Trophoblast cell (in vitro differentiated cells and primary cell): ENCODE data around the gene SSR4.

ENCODE experiments used
- DNase-seq, 2 donors: peaks; one replicate each; pipeline ENCODE4 v3.0.0-alpha.2; 2016
- H2AFZ ChIP-seq: 2 replicates; pipeline ENCODE4 v1.6.1; 2013; ENCODE audit warnings: low read length, moderate library complexity, mild to moderate bottlenecking; ENCODE audit not compliant: insufficient read depth, poor library complexity
- H2AK5ac ChIP-seq: 2 replicates; pipeline ENCODE4 v1.6.1; 2013; ENCODE audit warnings: mild to moderate bottlenecking, low read length
- H2BK120ac ChIP-seq: 2 replicates; pipeline ENCODE4 v1.6.1; 2013; ENCODE audit warnings: low read length, mild to moderate bottlenecking, moderate library complexity; ENCODE audit not compliant: insufficient read depth, poor library complexity
- H2BK12ac ChIP-seq: 2 replicates; pipeline ENCODE4 v1.6.1; 2013; ENCODE audit warnings: mild to moderate bottlenecking, low read length, moderate library complexity
- H2BK5ac ChIP-seq: 2 replicates; pipeline ENCODE4 v1.6.1; 2013; ENCODE audit warnings: low read length, low read depth, moderate library complexity, mild to moderate bottlenecking; ENCODE audit not compliant: poor library complexity
- H3K14ac ChIP-seq: 2 replicates; pipeline ENCODE4 v1.6.1; 2013; ENCODE audit warnings: mild to moderate bottlenecking, low read length
- H3K18ac ChIP-seq: 2 replicates; pipeline ENCODE4 v1.6.1; 2013; ENCODE audit warnings: mild to moderate bottlenecking, low read length
- H3K23ac ChIP-seq: 2 replicates; pipeline ENCODE4 v1.6.1; 2013; ENCODE audit warnings: low read length
- H3K27ac ChIP-seq: 2 replicates; pipeline ENCODE4 v1.5.1; 2013; ENCODE audit warnings: low read depth, mild to moderate bottlenecking, inconsistent platforms, low read length, moderate library complexity
- H3K27me3 ChIP-seq: 2 replicates; pipeline ENCODE4 v1.6.1; 2013; ENCODE audit warnings: inconsistent platforms, mild to moderate bottlenecking, low read length, moderate library complexity; ENCODE audit not compliant: insufficient read depth
- H3K36me3 ChIP-seq, 2 experiments: 1 replicate in 1 of 2; 2 replicates in 1 of 2; pipeline ENCODE4 v1.6.1; 2013; ENCODE audit warnings: low read length in 2 of 2, mild to moderate bottlenecking in 2 of 2, moderate library complexity in 1 of 2; ENCODE audit not compliant: insufficient read depth in 2 of 2, control insufficient read depth in 1 of 2
- H3K4ac ChIP-seq: 2 replicates; pipeline ENCODE4 v1.6.1; 2013; ENCODE audit warnings: low read depth, mild to moderate bottlenecking, low read length, moderate library complexity
- H3K4me1 ChIP-seq, 2 experiments: 1 replicate in 1 of 2; 2 replicates in 1 of 2; pipeline ENCODE4 v1.6.1; 2013; ENCODE audit warnings: low read length in 2 of 2, mild to moderate bottlenecking in 2 of 2, moderate library complexity in 1 of 2; ENCODE audit not compliant: insufficient read depth in 2 of 2, control insufficient read depth in 1 of 2
- H3K4me2 ChIP-seq: 2 replicates; pipeline ENCODE4 v1.6.1; 2013; ENCODE audit warnings: inconsistent platforms, mild to moderate bottlenecking, low read length, moderate library complexity
- H3K4me3 ChIP-seq: 2 replicates; pipeline ENCODE4 v1.5.1; 2013; ENCODE audit warnings: mild to moderate bottlenecking, low read depth, low read length, inconsistent platforms
- H3K79me1 ChIP-seq: one replicate; pipeline ENCODE4 v1.6.1; 2013; ENCODE audit warnings: low read length
- H3K79me2 ChIP-seq: 2 replicates; pipeline ENCODE4 v1.6.1; 2013; ENCODE audit warnings: low read length, mild to moderate bottlenecking; ENCODE audit not compliant: control insufficient read depth, insufficient read depth, poor library complexity
- H3K9ac ChIP-seq: 2 replicates; pipeline ENCODE4 v1.6.1; 2013; ENCODE audit warnings: mild to moderate bottlenecking, low read length
- H3K9me3 ChIP-seq: 2 replicates; pipeline ENCODE4 v1.6.1; 2013; ENCODE audit warnings: low read depth, mild to moderate bottlenecking, control low read depth, inconsistent platforms, low read length; ENCODE audit not compliant: insufficient read depth
- H4K12ac ChIP-seq: 2 replicates; pipeline ENCODE4 v1.6.1; 2013; ENCODE audit warnings: low read depth, mild to moderate bottlenecking, low read length, moderate library complexity
- H4K8ac ChIP-seq: 2 replicates; pipeline ENCODE4 v1.6.1; 2013; ENCODE audit warnings: low read depth, mild to moderate bottlenecking, low read length, moderate library complexity
- H4K91ac ChIP-seq: one replicate; pipeline ENCODE4 v1.6.1; 2013; ENCODE audit warnings: low read depth, mild to moderate bottlenecking, low read length, moderate library complexity
- WGBS: extraction: QIAGEN DNeasy Blood & Tissue Kit; methylation state at CpG from one replicate; pipeline ENCODE4 v1.1.7; 2013; ENCODE audit warnings: missing lambda C conversion rate; ENCODE audit not compliant: insufficient read length, insufficient coverage; ENCODE audit errors: extremely low coverage; 5-methylcytosine and 5-hydroxymethylcytosine counted together

The SSR4 gene

GRCh38 chrX:153812220-153812619 is 17.8 kb downstream of the SSR4 start:
- no peak overlapping the region for H3K4me2 ChIP-seq
- H3K4me3 ChIP-seq, result no peak overlapping the region
- H4K8ac ChIP-seq, result no peak overlapping the region
- no peaks in the 10 kb centered on the region for H3K9me3 ChIP-seq
- H3K27ac ChIP-seq, result no peak overlapping the region
- no peak overlapping the region for H3K9ac ChIP-seq
- no peak overlapping the region for H4K91ac ChIP-seq
- no peaks in the 10 kb centered on the region for H3K79me1 ChIP-seq
- no peak overlapping the region for H2BK12ac ChIP-seq
- H3K4ac ChIP-seq, result no peak overlapping the region
- H3K27me3 ChIP-seq, result no peaks in the 10 kb centered on the region
- no peaks in the 10 kb centered on the region for H3K4me1 ChIP-seq
- no peak overlapping the region for H2AFZ ChIP-seq
- DNase-seq, result no peak
- no peak overlapping the region for H2AK5ac ChIP-seq
- H2BK5ac ChIP-seq, result no peak overlapping the region
- H3K14ac ChIP-seq, result no peak overlapping the region
- no peak overlapping the region for H3K23ac ChIP-seq
- no peaks in the 10 kb centered on the region for H3K79me2 ChIP-seq
- no peak overlapping the region for H4K12ac ChIP-seq
- no peak overlapping the region for H2BK120ac ChIP-seq
- H3K36me3 ChIP-seq, result no peaks in the 10 kb centered on the region
- H3K18ac ChIP-seq, result no peak overlapping the region
- no CpG with 5 or more reads among the region's 14 CpGs for WGBS

DNA sequence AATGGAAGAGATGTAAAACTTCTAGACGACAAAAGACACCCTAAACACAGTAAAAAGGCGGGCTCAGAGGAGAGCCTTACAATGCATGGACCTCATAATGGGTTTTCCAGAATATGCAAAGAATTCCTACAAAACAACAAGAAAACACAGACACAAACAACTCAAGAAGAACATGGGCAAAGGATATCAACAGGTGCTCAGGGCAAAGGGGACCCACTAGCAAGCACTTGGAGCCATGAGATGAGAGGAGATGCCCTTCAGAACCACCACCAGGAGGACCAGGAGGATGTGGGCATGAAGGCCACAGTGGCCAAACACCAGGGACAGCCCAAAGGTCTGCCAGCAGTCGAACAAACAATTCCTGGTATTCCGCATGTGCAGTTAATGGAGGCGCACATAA is 18.7 kb downstream of the SSR4 start:
- Histone ChIP-seq H2BK12ac (no peak overlapping the region), H3K9ac (no peak overlapping the region), H3K4me2 (no peak overlapping the region), H3K79me1 (no peaks in the 10 kb centered on the region), H3K18ac (no peak overlapping the region), H3K79me2 (no peaks in the 10 kb centered on the region), H3K27me3 (no peaks in the 10 kb centered on the region), H2BK120ac (no peak overlapping the region), H2AK5ac (no peak overlapping the region), H3K4ac (no peak overlapping the region), H3K4me3 (no peak overlapping the region), H3K4me1 (no peaks in the 10 kb centered on the region), H3K9me3 (no peaks in the 10 kb centered on the region), H4K8ac (no peak overlapping the region), H3K27ac (no peak overlapping the region), H3K14ac (no peak overlapping the region), H2AFZ (no peak overlapping the region), H4K12ac (no peak overlapping the region), H3K36me3 (no peaks in the 10 kb centered on the region), H4K91ac (no peak overlapping the region), H2BK5ac (no peak overlapping the region), H3K23ac (no peak overlapping the region)
- no CpG with 5 or more reads among the region's 5 CpGs for WGBS
- no peak for DNase-seq

DNA sequence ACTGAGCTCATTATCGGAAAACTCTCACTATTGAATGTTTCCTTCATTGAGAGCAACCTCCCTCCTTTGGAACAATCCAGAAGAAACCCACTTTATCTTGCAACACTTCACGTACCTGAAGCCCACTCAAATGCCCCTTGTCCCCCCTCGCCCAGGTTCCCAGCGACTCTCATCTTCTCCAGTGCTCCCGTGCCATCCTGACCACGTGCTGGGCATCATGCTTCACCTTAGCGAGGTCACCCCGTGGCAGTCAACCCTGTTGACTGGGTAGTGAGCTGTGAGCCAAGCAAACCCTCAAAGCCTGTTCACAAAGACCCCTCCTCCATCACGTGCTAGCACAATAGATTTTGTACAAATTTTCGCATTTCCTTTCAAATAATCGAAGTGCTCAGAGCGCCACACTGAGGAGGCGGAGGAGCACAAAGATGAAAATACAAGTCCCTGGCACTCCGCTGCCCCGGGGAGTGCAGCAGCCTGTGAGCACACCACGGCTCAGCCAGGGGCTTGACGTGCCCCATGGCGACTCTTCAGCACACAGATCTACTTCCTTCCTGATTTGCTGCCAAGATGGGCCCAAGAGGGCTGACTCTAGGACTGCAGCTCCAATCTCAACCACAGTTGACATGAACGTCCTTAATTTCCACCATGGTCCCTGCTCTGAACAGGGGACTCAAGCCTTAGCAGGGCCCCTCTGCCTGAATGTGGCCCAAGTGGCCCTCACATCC is 20.3 kb downstream of the SSR4 start:
- Histone ChIP-seq H2BK5ac (no peak overlapping the region), H3K18ac (no peak overlapping the region), H3K27ac (no peak overlapping the region), H3K14ac (no peak overlapping the region), H3K9me3 (no peaks in the 10 kb centered on the region), H3K79me2 (peaks cover 4% of the 10 kb centered on the region), H3K4me3 (no peak overlapping the region), H4K12ac (no peak overlapping the region), H2AK5ac (no peak overlapping the region), H4K91ac (no peak overlapping the region), H3K9ac (no peak overlapping the region), H3K4me1 (peaks cover 0 to 7% of the 10 kb centered on the region in 2 experiments), H2AFZ (no peak overlapping the region), H3K79me1 (peaks cover 8% of the 10 kb centered on the region), H3K36me3 (no peaks in the 10 kb centered on the region), H3K23ac (no peak overlapping the region), H2BK12ac (no peak overlapping the region), H2BK120ac (no peak overlapping the region), H3K27me3 (no peaks in the 10 kb centered on the region), H4K8ac (no peak overlapping the region), H3K4me2 (no peak overlapping the region), H3K4ac (no peak overlapping the region)
- DNase-seq, result no peak
- no CpG with 5 or more reads among the region's 19 CpGs for WGBS

DNA sequence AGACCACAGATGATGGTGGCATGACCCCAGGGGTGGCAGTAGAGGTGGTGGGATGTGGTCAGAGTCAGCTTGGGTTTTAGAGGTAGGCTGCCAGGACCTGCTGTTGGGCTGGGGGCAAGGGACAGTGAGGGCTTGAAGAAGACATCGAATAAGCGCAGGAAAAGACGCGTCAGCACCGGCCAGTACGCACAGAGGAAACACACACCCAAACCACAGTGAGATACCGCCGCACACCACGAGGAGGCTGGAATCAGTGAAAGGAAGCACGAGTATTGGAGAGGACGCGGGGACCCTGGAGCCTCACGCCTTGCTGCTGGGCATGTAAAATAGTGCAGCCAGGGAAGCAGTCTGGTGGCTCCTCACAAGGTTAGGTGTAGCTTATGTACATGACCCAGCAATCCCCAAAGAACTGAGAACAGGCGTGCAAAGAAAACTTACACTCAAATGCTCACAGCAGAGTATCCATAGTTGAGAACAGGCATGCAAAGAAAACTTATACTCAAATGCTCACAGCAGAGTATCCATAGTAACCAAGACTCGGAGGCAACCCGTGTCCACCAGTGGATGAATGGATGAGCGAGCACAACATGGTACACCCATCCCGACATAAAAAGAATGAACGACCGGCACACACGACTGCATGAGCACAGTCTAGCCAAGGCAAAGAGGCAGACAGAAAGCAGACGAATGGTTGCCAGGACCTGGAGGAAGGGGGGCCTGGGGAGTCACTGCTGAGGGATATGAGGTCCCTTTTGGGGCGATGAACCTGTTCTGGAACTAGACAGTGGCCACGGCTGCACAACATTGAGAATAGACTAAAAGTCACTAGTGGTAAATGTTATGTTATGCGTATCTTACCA is 22.6 kb downstream of the SSR4 start:
- no peaks in the 10 kb centered on the region for H3K9me3 ChIP-seq

More for the DNA sequence above, 22.6 kb downstream of the SSR4 start:
- Histone ChIP-seq H2BK12ac (no peak overlapping the region), H3K79me1 (peaks cover 8% of the 10 kb centered on the region), H4K12ac (no peak overlapping the region), H3K27ac (no peak overlapping the region), H3K4me2 (no peak overlapping the region), H3K4me3 (no peak overlapping the region), H2BK120ac (no peak overlapping the region), H2AK5ac (no peak overlapping the region), H4K91ac (no peak overlapping the region), H3K27me3 (no peaks in the 10 kb centered on the region), H3K23ac (no peak overlapping the region), H2BK5ac (no peak overlapping the region), H3K18ac (no peak overlapping the region), H3K36me3 (no peaks in the 10 kb centered on the region), H3K9ac (no peak overlapping the region), H3K79me2 (peaks cover 4% of the 10 kb centered on the region), H3K4me1 (peaks cover 0 to 7% of the 10 kb centered on the region in 2 experiments), H3K4ac (no peak overlapping the region), H3K14ac (no peak overlapping the region), H2AFZ (no peak overlapping the region), H4K8ac (no peak overlapping the region)
- no CpG with 5 or more reads among the region's 25 CpGs for WGBS
- DNase-seq, result no peak
